T-helper 9 cell (primary cell): Measurements from ENCODE around the gene BNIP5.
A peak's percentile ranks its signal among the peaks of the same experiment; 100 is the strongest.
"Not testable (repeated sequence)": the region's sequence is repeated elsewhere in the genome, so short reads cannot be mapped to it uniquely, and the experiment has no call there.

Experiments used
- DNase-seq: peaks from one replicate; pipeline ENCODE4 v3.0.0-alpha.2; 2020

Gene BNIP5

DNA sequence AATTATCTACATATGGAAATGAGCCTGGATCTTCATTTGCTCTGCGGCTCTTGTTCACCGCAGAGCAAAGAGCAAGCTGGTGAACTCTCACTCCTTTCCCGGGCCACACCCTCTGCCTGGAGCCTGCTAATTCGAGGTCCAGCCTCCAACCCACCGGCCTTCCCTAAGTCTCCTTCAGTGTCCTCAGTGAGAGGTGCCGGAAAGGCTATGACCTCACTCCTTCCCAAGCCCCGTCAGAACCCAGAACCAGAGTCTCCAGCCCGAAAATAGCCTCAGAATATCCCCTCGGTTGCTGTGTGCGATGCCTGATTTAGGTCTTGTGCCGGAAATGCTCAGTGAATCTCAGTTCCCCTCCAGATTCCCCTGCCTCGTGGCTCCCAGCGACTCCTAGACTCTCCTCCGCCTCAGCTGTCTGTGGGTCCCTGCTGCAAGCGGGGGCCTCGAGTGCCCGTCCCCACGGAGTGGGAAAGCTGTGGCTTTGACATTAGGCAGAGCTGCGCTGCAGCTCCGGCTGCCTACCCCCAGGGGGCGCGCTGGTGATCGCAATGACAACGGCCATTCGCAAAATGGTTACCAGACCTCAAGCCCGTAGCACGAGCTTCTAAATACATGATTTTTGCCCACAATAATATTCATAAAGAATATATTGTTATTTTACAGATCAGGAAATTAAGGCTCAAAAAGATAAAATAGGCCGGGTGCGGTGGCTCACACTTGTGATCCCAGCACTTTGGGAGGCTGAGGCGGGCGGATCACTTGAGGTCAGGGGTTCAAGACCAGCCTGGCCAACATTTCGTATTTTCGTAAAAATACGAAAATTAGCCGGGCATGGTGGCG is 4.1 kb upstream of the BNIP5 start:
- DNase-seq: peak; percentile 72

DNA sequence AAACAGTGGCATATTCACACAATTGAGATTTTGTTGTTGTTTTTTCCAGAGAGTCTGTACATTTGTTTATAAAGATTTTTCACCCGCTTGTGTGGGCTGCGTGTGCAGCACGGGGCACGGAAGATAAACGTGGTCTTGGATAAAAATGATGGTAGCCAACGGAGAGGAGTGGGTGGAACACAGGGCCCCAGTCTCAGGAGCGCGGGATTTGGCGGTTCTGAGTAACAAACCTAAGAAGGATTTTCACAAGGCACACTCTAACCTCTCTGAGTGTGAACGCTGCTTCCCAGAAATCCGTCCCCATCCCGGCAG is 3.6 kb upstream of the BNIP5 start:
- no peak for DNase-seq

DNA sequence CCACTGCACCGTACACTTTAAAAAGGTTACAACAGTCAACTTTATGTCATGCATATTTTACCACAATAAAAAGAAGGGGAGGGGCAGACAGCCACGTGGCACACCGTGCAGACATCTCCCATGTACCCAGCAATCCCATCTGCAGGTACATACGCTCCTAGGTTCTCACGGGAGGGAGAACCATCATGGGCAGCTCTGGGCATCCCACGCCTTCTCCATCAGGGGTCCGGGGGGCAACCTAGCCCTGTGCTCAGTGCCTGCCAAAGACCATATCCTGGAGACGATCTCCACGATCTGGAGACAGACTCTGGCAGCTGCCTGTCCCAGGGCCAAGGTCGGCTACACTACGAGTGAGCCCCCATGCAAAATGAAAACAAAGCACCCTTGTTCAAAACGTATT is 2.5 kb upstream of the BNIP5 start:
- no peak for DNase-seq

DNA sequence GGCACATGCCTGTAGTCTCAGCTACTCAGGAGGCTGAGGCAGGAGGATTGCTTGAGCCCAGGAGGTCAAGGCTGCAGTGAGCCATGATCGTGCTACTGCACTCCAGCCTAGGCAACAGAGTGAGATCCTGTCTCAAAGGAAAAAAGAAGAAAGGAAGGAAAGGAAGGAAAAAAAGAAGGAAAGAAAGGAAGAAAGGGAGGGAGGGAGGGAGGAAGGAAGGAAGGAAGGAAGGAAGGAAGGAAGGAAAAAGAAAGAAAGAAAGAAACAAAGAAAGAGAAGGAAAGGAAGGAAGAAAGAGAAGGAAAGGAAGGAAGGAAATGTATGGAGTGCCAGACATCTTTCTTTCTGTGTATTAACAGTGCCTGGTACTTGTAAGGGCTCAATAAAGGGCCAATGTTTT is 1.5 kb upstream of the BNIP5 start:
- not testable (repeated sequence) for DNase-seq

DNA sequence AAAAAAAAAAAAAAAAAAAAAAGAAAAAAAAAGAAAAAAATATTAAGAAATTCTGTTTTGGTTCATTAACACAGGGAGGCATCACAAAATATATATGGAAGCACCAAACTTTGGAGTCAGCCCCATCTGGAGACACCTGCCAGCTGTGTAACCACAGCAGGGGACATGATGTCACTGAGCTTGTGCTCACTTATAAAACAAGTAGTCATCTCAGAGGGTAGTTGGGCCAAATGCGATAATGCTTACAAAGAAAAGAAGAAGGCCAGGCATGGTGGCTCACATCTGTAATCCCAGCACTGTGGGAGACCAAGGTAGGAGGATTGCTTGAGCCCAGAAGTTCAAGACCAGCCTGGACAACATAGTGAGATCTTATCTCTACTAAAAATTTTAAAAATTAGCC is 1.1 kb upstream of the BNIP5 start:
- DNase-seq: no peak

DNA sequence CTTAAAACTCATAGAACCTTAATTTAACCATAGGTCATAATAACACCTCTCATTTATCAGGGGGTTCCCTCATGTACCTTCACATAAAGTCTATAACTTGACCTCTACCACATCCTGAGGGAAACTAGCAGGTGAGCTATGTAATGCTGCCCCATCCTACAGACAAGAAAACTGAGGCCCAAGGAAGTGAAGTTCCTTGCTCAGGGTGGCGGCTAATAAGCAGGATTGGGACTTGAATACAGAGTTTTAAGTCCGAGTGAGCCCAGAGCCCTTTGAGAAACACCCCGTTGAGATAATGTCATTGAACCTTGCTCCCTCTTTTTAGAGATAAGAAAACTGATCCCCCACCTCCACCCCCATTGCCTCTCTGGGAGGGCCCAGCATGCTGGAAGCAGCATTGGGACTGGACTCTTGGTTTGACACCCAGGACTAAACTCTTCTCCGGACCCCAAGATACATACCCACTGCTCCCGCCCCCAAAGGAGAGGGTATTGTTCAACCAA is 429 bp downstream of the BNIP5 start:
- DNase-seq: no peak

DNA sequence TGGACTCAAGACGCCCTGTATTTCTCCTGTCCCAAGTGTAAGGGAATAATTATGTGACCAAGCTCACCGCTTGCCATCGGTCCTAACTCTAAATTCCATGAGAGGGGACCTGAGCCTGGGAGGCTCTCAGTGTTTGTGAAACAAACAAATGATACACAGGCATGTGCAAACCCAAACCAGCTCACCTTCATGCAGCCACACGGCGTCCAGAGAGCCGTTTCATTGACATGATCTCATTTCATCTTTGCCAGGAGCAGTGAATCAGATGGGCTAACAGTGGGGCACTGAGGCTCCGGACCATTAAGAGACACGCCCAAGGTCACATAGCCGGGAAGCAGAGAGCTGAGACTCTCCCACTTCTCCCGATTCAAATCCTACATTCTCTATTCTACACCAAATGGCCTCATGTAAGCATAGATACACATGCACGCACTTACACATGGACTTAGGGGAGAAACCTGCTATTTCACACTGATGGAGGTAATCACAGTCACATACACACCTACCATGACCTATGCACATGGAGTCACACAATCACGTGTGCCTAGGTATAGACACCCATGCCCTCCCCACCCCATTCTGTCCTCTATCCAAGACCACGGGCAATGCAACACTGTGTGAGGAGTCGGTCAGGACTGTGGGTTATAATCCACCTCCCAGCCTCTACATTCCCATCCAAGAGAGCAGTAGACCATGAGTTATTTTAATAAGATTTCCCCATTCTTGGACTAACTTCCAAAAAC is 1.1 kb downstream of the BNIP5 start:
- no peak for DNase-seq

DNA sequence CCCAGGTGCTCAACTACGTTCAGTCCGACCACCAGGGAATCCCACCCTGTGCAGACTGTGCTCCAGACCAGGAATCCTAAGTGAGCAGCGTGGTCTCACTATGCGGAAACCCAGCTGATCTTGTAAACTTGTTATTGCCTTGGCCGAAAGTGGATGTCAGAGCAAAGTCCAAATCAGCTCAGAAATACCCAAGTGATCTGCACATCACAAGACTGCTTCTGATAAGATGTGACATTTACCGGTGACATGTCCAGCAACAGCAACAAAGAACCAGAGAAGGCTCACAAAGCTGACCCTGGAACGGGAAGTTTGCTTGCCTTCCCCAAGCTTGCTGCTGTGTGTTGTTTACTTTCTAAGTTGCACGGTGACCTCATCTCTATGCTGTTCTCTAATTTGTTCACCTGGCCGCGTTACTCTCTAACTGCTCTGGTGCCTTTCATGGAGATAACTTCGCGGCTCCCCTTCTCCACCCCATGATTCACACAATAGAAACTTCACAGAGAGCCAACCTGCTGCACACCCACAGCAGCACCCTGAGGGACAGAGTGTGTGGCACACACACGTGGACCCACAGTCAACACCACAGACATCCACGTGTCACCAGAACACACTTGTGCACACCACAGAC is 1.7 kb downstream of the BNIP5 start:
- no peak for DNase-seq

DNA sequence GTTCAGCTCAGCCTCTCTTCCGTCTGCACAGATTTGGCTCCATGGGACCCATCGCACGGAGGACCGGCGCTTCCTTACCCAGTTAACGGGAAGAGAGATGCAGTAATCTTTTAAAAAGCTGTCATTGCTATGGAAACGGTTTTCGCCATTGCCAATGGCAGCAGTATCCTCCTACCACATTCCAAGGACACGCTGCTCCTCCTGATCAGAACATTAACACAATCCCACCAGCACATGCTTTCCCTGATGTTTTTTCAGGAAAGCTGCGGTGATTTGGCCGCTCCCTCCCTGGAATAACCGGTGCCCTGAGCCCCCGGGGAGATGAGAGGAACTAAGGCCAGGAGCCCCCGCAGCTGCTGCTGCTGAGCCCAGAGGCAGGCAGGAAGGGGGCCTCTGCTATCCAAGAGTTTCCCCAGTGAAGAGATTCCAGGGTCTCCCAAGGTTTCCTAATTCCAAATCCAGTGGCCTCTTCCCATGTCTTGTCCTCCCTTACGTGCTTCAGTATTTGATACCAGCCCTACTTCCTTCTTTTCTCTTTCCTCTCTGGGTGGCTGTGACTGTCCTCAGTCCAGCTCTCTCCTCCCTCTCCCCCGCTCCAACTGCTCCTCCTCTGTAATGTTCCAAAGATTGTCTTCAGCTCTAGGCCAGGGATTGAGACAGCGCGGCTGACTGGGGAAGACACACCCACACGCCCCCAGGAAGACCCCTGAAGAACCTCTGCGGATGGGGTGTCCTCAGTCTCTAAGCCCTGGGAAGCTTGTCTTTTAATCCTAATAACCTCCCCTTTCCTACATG is 2.6 kb downstream of the BNIP5 start:
- no peak for DNase-seq

DNA sequence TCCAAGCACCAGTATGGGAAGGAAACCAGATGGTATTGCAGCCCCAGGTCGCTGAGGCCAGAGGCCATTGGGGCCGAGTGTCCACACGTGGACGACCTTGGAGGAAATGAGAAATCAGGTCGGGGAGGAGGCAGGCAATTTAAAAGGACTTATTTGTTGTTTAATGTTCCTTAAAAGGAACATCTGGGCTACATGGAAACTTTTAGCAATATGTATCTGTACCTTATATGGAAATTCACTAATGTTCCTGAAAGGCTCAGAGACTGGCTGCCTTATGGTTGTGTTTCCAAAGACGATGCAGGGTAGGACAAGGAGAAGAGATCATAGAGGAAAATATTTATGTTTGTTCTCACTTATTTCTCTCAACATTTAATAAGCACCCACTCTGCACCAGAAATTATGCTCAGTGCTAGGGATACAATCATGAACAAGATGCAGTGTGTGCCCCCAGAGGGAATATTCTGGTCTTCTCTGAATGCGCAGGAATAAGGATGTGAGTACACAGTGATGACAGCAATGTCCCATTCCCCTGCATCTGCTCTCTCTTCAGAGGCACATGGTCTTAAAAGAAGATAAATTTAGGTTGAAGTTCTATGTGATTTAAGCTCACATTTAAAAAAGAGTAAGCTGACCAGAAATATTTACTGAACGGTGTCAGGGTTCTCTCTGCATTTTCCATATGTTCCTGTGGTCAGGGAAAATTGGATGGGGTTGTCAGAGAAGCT is 3.4 kb downstream of the BNIP5 start:
- DNase-seq: no peak

DNA sequence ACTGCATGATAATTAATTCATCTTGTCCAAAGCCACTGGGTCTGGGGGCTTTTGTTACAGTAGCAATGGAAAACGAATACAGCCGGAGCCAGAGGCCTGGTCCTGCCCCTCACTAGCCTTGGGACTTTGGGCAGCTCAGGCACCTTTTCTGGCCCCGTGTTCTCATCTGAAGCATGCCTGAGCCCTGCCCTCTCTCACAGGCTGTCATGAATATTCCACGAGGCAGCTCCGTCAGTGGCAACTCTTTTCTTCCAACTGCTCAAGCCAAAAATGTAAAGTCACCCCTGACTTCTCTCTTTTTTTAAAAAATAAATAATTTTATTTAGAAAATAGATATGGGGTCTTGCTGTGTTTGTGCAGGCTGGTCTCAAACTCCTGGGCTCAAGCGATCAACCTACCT is 5.3 kb downstream of the BNIP5 start:
- no peak for DNase-seq

DNA sequence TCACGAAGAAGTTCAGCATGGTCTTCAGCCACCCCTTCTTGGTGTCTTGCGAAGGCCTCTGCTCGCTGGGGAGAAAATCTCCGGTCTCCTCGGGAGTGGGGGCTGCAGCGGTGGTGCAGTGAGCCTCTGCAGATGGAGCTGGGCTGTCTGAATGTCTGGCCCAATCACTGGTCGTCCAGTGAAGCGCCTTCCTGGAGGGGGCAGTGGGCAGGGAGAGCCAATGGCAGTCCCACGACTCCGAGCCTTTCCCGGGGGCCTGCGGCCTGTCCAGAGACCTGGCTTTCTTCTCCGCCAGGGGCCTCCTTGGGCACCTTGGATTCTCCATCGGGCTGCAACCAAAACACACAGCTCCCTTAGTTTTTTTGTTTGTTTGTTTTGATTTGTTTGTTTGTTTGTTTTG is 6.3 kb downstream of the BNIP5 start:
- no peak for DNase-seq

DNA sequence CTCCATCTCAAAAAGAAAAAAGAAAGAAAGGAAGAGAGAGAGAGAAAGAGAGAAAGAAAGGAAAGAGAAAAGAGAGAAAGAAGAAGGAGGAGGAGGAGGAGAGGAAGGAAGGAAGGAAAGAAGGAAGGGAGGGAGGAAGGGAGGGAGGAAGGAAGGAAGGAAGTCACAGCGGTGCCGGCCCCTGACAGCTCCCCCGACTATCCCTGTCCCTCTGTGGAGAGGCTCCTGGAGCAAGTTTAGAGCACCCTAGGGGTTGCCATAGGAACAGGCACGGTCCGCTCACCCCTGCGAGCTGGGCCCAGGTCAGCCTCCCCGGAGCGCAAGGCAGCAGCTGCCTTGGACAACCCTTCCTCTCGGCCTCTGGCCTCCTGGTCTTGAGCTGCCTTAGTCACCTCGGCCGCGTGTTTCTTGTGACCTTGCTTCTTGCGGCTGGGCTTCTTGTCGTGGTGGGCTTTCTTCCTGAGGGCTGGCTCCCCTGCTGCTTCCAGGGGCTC is 6.8 kb downstream of the BNIP5 start:
- no peak for DNase-seq

DNA sequence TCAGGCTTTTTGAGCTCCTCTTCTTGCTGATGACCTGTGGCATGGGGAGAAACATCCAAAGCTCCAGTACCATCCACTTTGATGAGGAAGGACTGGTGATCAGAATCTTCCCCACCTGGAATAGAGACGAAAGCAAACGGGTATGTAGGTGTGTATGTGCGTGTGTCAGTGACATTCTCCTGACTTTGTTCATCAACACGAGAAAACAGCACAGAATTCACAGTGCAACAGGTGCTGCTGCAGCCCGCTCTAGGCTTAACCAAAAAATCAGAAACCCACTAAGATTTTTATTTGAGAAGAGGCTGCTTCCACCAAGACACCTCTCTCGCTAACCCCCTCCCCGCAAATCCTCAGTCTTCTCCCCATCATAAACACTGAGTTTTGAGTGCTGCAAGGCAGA is 8.1 kb downstream of the BNIP5 start:
- DNase-seq: no peak

DNA sequence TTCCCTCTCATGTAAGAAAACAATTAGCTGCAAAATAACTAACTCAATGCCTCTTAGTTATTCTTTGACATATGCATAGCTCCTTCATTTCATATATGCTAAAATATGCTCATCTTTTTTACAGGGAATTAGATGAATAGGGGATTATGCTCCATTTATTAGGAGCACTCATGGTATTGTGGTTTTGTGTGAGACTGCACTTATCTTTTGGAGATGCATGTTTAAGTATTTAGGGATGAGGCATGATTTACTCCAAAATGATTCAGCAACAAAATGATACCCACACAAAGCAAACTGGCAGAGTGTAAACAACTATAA is 8.8 kb downstream of the BNIP5 start:
- no peak for DNase-seq

DNA sequence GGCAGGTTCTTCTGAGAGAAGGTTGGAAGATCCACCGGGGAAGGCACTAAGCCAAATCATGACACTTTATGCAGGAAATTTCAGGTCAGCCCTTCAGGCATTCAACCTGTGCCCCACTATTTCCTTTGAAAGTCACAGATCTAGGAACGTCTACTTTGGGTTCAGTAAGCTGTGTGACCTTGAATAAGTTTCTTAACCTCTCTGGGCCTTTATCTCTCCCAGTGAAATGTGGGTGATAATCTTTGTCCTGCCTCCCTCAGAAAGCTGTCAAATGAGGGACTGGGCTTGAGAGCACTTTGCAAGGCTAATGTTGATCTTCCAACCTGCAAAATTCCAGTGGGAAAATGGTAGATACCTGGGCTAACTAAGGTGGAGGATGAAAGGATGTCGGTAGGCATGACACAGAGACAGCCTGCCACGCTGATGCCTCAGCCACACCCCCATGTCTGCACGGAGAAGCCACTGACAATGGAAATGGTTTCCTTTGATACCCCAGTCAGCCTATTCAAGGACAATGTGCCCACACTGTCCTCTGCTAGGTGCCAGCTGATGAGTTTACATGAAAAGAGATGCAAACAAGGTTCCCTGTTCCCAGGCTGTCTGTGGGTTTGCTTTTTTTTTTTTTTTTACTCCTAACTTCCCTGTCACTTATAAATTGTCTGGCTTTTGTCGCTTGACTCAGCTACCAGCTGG is 9.3 kb downstream of the BNIP5 start:
- DNase-seq: no peak

DNA sequence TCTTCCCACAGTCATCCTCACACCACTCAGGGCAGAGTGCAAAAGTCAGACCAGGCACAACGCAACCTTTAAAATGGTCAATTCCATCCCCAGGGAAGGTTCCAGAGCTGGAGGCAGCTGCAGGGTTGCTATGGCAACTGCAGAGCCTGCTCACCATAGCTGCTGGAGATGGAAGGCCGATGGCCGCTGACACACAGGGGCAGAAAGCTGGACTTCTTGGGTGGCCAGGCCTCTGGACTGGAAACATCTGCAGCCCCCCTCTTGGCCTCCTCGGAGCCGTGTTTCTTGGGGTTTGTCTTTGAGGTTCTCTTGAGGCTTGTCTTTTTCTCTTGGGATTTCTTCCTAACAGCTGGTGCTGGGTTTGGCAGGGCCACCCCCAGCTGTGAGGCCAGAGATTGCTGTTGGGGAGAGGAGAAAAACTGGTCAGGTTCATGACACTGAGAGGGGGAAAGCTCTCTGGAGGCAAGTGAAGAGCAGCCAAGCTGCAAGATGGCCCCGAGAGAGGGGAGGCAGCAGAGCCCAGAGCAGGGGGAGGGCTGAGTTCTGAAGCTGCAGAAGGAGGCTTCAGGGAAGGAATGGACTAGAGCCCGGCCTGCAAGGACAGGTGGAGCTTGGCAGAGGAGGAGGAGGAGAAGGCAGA is 10.2 kb downstream of the BNIP5 start:
- no peak for DNase-seq

DNA sequence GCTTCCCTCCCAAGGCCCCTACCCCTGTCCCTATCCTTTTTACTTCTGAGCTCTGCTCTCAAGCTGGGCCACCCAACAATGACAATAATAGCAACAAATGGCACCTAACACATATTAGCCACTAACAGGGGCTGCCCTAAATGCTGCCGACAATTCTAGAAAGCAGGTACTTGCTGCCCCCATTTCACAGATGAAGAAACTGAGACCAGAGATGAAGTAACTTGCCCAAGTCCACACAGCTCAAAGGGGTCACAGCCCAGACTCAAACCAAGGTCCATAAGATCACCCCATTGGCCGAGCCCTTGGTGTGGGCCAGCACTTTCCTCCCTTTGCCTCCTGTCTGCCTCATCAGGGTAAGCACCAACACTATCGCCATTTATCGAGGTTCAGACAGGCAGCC is 12.0 kb downstream of the BNIP5 start:
- DNase-seq: no peak

DNA sequence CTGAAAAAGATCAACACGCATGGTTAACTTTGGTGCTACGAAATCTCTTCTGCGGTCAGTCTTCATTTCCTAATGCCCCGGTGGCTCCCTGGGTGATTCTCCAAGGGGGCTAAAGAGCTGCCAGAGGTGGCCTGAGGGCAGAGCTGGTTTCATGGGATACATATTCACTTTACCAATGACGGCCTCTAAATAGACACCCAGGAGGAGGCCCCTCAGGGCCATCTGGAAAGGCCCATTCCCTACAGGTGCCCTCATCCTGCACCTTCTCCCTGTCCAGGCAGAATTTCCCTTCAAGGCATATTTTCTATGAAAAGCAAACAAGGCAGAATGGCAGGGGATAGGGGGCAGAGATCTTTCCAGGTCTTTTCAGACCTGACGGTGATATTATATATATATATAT is 12.5 kb downstream of the BNIP5 start:
- no peak for DNase-seq

DNA sequence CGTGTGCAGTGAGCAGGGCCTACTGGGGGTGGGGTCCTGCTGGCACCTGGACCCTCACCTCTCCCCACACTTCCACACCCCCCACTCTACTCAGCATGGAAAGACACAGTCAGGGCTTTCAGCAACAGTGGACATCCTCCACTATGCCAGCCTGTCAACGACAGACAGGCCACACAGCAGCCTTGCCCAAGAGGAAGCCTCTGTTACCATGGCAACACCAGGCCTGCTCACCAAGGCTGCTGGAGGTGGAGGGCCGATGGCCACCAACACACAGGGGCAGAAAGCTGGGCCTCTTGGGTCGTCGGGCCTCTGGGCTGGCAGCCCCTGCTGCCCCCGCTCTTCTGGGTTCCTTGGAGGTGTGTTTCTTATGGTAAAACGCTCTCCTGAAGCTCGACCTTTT is 13.6 kb downstream of the BNIP5 start:
- DNase-seq: no peak

DNA sequence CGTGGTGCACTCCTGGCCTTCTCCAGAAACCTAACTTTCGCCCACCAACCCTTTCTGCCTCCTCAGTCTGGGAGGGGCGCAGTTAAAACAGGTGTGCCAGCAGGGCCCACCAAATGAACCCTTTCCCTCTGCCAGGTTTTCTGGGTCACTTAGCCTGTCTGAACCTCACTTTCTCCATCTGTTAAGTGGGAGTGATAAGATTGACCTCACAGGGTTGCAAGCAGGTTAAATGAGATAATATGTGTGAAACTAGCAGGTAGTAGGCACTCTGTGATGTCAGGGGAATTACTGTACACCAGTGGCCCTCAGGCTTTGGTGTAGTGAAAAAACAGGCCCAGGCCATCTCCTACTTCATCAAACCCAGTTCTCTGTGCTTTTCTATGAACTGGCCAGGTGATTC is 14.1 kb downstream of the BNIP5 start:
- DNase-seq: no peak
